C4-2B (cell line): ENCODE data around the gene MIEN1.
A peak's percentile ranks its signal among the peaks of the same experiment; 100 is the strongest.

ENCODE experiments used
- H3K27ac ChIP-seq: fragments of 450-650 bp; 2 replicates; pipeline ENCODE4 v1.5.1; 2017
- ZFX ChIP-seq: fragments of 450-650 bp; IDR thresholded peaks from 2 replicates; pipeline ENCODE4 v1.6.1; 2017
- TF ChIP-seq, protein P1 (sequence below): fragments of 450-650 bp; conservative IDR thresholded peaks from 2 replicates; pipeline ENCODE4 v1.5.1; 2017; ENCODE audit warnings: mild to moderate bottlenecking

The MIEN1 gene

DNA sequence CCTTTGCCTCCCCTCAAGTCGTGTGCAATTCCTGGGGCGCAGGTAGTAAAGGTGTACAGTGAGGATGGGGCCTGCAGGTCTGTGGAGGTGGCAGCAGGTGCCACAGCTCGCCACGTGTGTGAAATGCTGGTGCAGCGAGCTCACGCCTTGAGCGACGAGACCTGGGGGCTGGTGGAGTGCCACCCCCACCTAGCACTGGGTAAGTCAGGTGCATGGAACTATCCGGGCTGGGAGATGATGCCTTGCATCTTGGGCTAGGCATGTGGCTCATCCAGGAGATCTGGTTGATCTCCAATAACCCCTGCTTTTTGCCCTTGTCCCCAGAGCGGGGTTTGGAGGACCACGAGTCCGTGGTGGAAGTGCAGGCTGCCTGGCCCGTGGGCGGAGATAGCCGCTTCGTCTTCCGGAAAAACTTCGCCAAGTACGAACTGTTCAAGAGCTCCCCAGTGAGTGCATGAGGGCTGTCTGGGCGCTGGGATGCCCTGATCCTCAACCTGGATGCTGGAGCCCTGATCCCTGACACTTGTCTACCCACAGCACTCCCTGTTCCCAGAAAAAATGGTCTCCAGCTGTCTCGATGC, 12.6 kb upstream of the MIEN1 start:
- H3K27ac ChIP-seq: no peak overlapping the region
- no peak for TF ChIP-seq ZFX
- TF ChIP-seq, protein P1, sequence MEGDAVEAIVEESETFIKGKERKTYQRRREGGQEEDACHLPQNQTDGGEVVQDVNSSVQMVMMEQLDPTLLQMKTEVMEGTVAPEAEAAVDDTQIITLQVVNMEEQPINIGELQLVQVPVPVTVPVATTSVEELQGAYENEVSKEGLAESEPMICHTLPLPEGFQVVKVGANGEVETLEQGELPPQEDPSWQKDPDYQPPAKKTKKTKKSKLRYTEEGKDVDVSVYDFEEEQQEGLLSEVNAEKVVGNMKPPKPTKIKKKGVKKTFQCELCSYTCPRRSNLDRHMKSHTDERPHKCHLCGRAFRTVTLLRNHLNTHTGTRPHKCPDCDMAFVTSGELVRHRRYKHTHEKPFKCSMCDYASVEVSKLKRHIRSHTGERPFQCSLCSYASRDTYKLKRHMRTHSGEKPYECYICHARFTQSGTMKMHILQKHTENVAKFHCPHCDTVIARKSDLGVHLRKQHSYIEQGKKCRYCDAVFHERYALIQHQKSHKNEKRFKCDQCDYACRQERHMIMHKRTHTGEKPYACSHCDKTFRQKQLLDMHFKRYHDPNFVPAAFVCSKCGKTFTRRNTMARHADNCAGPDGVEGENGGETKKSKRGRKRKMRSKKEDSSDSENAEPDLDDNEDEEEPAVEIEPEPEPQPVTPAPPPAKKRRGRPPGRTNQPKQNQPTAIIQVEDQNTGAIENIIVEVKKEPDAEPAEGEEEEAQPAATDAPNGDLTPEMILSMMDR: no peak

DNA sequence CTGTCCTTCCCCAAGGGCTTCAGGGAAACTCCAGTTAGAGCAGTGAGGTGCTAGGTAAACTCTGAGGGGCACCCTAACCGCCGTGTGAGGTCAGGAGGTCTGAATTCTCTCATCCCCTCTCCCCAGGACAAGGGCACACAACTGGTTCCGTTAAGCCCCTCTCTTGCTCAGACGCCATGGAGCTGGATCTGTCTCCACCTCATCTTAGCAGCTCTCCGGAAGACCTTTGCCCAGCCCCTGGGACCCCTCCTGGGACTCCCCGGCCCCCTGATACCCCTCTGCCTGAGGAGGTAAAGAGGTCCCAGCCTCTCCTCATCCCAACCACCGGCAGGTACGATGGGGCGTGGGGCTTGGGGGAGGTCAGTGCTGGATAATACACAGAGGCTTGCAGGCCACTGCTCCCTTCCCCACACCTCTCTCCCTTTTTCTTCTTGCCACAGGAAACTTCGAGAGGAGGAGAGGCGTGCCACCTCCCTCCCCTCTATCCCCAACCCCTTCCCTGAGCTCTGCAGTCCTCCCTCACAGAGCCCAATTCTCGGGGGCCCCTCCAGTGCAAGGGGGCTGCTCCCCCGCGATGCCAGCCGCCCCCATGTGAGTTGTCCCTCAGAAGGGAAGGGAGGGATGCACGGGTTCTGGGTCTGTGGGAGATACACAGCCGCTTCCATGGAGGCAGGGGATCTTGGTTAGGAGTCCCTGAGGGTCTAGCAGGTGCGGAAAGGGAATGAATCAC, 12.0 kb upstream of the MIEN1 start:
- no peak for TF ChIP-seq ZFX
- TF ChIP-seq, protein P1: no peak
- no peak overlapping the region for H3K27ac ChIP-seq

DNA sequence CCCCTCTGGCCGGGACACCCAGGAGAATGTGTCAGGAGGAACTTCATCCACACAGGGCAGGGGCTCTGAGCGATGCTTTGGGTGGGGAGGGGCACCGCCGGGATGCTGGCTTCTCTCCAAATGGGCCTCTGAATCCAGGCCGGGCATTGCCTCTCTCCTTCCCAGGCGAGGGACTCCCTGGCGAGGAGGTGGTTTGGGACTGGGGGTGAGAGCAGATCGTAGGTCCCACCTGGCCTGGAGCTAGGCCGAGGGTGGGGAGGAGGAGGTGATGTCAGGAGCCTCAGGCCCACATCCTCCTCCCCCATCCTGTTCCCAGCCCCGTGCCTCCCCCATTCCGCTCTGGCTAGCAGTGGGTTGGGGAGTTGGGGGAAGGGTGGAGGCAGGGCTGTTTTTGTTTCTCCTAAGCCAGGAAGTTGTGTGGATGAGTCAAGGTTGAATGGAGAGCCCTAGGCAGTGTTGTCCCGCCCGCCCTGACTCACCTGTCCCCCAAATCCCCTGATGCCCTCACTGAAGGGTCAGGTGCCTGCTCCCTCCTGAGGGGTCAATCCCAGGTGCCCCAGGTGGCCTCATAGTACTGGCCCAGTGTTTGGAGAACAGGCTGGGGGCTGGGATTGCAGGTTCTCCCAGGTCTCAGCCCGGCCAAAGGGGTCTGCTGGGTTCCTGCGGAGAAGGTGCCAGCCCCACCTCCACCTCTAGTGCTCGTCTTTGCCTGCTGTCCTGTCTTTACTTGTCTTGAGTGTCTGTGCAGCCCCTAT, 10.2 kb upstream of the MIEN1 start:
- H3K27ac ChIP-seq: peak overlapping the region; percentile 85
- TF ChIP-seq, protein P1: no peak
- TF ChIP-seq ZFX: no peak

DNA sequence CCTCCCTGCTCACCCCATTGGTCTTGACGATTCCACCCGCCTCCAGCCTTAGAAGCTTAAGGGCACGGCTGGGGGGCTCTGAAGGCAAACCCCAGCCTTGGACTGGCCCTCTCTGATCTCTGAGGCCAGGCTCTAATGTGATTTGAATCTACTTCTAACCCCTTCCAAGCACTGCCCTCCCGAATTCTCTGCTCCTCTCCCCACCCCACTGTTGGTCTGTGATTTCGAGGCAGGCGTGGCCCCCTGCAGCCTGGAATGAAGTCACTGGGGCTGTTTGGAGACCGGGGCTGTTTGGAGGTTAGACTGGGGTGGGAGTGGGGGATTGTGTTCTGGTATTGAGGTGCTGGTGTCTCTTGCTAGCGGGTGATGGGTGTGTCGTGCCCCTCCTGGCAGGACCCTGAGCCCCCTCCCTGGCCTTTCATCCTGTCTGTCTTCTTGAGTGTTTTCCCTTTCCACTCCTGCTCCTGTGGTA, 9.6 kb upstream of the MIEN1 start:
- no peak for TF ChIP-seq ZFX
- TF ChIP-seq, protein P1: no peak
- H3K27ac ChIP-seq: peak overlapping the region; percentile 85

DNA sequence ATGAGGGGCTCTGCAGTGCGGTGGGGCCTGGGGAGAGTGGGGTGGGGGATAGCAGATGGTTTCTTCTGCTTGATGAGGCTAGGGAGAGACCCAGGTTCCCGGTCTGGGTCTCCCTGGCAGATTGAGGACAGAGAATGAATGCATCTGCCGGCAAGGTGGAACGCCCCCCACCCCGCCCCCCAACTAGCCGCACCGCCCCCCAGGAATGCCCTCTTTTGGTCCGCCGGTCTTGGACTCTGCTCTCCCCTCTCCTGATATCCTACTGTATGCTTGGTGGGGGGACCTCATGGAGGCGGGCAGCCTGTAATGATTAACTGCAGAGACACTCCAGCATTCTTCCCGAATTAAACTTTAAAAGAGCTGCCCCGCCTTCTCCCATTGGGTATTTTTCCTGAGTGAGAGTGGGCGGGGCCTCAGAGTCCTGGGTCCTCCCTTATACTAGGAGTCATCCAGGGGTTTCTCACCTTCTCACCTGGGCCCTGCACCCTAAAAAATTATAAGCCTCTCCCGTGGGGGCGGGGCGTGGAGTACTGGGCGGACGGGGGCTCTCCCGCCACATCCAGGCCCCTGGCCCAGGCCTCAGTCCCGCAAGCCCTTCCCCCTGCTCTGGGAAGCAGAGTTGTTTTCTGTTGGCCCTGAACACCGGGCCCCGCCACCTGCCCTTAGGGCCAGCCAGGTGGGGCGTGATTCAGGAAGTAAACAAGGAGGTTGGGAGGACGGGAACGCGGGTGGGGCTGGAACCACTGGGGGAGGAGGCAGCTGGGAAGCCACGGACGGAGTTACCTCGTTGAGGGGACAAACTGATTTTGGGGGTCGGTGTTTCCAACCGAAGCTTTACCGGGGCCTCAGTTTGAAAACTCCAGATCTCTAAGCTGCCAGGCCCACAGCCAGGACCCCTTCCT, 8.9 kb upstream of the MIEN1 start:
- TF ChIP-seq, protein P1: no peak
- TF ChIP-seq ZFX: no peak
- peak overlapping the region; percentile 85 for H3K27ac ChIP-seq

DNA sequence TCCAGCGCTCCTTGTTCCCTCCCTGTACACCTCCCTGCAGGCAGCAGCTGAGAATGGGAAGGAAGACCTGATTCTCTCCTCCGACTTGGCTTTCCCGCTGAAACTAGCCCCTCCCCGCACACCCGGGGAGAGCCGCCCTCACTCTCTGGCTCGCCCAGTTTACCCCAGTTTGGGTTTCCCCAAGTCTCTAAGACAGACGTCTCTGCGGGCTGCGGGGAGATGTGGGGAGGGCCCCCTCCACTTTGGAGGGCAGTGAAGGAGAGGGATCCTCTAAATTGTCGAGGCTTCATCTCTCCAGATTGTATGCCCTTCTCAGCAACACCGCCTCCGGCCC, 8.2 kb upstream of the MIEN1 start:
- peak overlapping the region; percentile 85 for H3K27ac ChIP-seq
- TF ChIP-seq ZFX: no peak
- TF ChIP-seq, protein P1: no peak
